Osteocyte (in vitro differentiated cells): ENCODE results near the gene ZNF337. TPM values are rescaled to one million over a fixed set of nuclear protein-coding genes. Genes with fewer than 3 reads are reported as not detected.

Source experiments
- DNase-seq: peaks from one replicate; pipeline ENCODE4 v3.0.0; 2021; ENCODE audit warnings: mixed read lengths; ENCODE audit not compliant: unreplicated experiment; ENCODE audit errors: extremely low spot score
- H3K27ac Mint-ChIP-seq: one replicate; pipeline ENCODE4 v1.8.0; 2021; ENCODE audit warnings: mild to moderate bottlenecking, mixed read lengths; ENCODE audit not compliant: unreplicated experiment
- H3K27me3 Mint-ChIP-seq: one replicate; pipeline ENCODE4 v1.8.0; 2021; ENCODE audit warnings: mixed read lengths; ENCODE audit not compliant: unreplicated experiment
- H3K36me3 Mint-ChIP-seq: one replicate; pipeline ENCODE4 v1.8.0; 2021; ENCODE audit warnings: mixed read lengths; ENCODE audit not compliant: unreplicated experiment
- H3K4me1 Mint-ChIP-seq: one replicate; pipeline ENCODE4 v1.8.0; 2021; ENCODE audit warnings: mixed read lengths; ENCODE audit not compliant: unreplicated experiment
- H3K4me3 Mint-ChIP-seq: one replicate; pipeline ENCODE4 v1.8.0; 2021; ENCODE audit warnings: mild to moderate bottlenecking, moderate library complexity, mixed read lengths; ENCODE audit not compliant: unreplicated experiment
- H3K9me3 Mint-ChIP-seq: one replicate; pipeline ENCODE4 v1.8.0; 2021; ENCODE audit warnings: mixed read lengths; ENCODE audit not compliant: unreplicated experiment
- CTCF ChIP-seq: fragments of 200-600 bp; sonication (generic); IDR thresholded peaks from 2 replicates; pipeline ENCODE4 v1.5.0; 2021; ENCODE audit warnings: antibody characterized with exemption, mild to moderate bottlenecking, moderate library complexity
- total RNA-seq: library from RNA; stranded (reverse); gene quantifications from 2 replicates; pipeline ENCODE4 v1.2.1, GENCODE V29; 2021

The ZNF337 gene
- total RNA-seq, 1 donor from 2014 or later, result 12.7 TPM

- peaks cover 3% of the 10 kb centered on the region for H3K36me3 Mint-ChIP-seq
- H3K27me3 Mint-ChIP-seq, result no peaks in the 10 kb centered on the region
Measured at GRCh38 chr20:25629816-25630499, 66.7 kb downstream of the ZNF337 start.

GRCh38 chr20:25626779-25627178 is 69.9 kb downstream of the ZNF337 start:
- Mint-ChIP-seq H3K4me3 (no peak overlapping the region), H3K4me1 (peaks cover 18% of the 10 kb centered on the region)

More at GRCh38 chr20:25629816-25630499, 66.7 kb downstream of the ZNF337 start:
- peaks cover 2% of the 10 kb centered on the region for H3K4me1 Mint-ChIP-seq
- H3K9me3 Mint-ChIP-seq, result no peaks in the 10 kb centered on the region
- no peak overlapping the region for H3K27ac Mint-ChIP-seq
- no peak overlapping the region for H3K4me3 Mint-ChIP-seq
- DNase-seq, result no peak
- no peak for TF ChIP-seq CTCF

GRCh38 chr20:25624500-25624939 is 72.1 kb downstream of the ZNF337 start:
- peaks cover 20% of the 10 kb centered on the region for H3K4me1 Mint-ChIP-seq
- H3K27me3 Mint-ChIP-seq, result no peaks in the 10 kb centered on the region
- peak overlapping the region; percentile 89 for H3K4me3 Mint-ChIP-seq
- H3K27ac Mint-ChIP-seq, result peak overlapping the region; percentile 97
- no peak for DNase-seq
- TF ChIP-seq CTCF, result no peak
- H3K36me3 Mint-ChIP-seq, result no peaks in the 10 kb centered on the region
- no peaks in the 10 kb centered on the region for H3K9me3 Mint-ChIP-seq

More at GRCh38 chr20:25626779-25627178, 69.9 kb downstream of the ZNF337 start:
- no peaks in the 10 kb centered on the region for H3K9me3 Mint-ChIP-seq
- H3K27ac Mint-ChIP-seq, result no peak overlapping the region
- H3K36me3 Mint-ChIP-seq, result no peaks in the 10 kb centered on the region
- H3K27me3 Mint-ChIP-seq, result no peaks in the 10 kb centered on the region
- DNase-seq, result no peak
- no peak for TF ChIP-seq CTCF

Other genes with a start within 250 kb of the ZNF337 start
- 20.4 and 20.8 TPM in 2 replicates for gene NINL, start 111.3 kb downstream of the ZNF337 start, total RNA-seq
- gene NANP, start 72.8 kb downstream of the ZNF337 start, total RNA-seq, result 6.0 and 6.6 TPM in 2 replicates